GM12892 (cell line): ENCODE results near the gene CRIM1.

ENCODE experiments used
- DNase-seq: peaks from one replicate; pipeline ENCODE4 v3.0.0; 2011; ENCODE audit not compliant: insufficient read length
- FAIRE-seq: peaks from 2 replicates; lab custom pipeline; 2011; peaks lifted over from hg19 to GRCh38; lab: Jason Lieb, UNC
- POLR2A ChIP-seq: IDR thresholded peaks from 2 replicates; pipeline ENCODE4 v1.6.1; 2011; ENCODE audit warnings: low read depth, low read length, control low read depth
- POLR2AphosphoS5 ChIP-seq: IDR thresholded peaks from 2 replicates; pipeline ENCODE4 v1.6.1; 2011; ENCODE audit warnings: low read depth, low read length, control low read depth
- TAF1 ChIP-seq: IDR thresholded peaks from 2 replicates; pipeline ENCODE4 v1.6.1; 2011; ENCODE audit warnings: low read depth, mild to moderate bottlenecking, control low read depth, low read length, borderline replicate concordance

CRIM1 gene

DNA sequence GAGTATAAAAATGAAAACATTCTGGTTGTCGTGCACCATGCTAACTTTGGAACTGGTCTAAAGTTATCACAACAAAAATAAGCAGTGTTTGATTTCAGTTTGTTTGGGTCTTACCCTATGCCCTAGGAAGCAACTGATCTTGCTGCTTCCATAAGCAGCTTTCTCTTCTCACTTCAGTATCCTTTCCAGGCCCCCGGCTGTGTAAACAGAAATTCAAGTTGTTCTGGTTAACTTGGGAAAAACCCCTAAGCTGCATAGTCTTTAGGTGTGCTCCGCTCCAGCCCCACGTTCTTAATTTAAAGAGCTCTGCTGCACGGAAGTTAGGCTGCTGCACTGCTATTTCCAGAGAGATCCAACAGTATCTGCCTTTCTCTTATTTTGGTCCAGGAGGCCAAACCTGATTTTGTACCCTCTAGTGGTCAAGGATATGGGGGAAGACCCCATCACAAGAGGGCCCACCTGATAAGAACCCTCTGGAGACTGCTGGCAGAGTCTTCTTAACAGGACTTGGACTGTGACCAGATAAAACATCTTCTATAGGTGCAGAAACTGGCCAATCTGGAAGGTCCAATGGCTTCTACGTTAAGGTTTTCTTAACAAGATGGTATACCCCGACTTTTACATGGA lies 173.3 kb downstream of the CRIM1 start:
- DNase-seq (no peak), FAIRE-seq (peak; percentile 54)
- TF ChIP-seq POLR2A (no peak), POLR2AphosphoS5 (no peak), TAF1 (no peak)

DNA sequence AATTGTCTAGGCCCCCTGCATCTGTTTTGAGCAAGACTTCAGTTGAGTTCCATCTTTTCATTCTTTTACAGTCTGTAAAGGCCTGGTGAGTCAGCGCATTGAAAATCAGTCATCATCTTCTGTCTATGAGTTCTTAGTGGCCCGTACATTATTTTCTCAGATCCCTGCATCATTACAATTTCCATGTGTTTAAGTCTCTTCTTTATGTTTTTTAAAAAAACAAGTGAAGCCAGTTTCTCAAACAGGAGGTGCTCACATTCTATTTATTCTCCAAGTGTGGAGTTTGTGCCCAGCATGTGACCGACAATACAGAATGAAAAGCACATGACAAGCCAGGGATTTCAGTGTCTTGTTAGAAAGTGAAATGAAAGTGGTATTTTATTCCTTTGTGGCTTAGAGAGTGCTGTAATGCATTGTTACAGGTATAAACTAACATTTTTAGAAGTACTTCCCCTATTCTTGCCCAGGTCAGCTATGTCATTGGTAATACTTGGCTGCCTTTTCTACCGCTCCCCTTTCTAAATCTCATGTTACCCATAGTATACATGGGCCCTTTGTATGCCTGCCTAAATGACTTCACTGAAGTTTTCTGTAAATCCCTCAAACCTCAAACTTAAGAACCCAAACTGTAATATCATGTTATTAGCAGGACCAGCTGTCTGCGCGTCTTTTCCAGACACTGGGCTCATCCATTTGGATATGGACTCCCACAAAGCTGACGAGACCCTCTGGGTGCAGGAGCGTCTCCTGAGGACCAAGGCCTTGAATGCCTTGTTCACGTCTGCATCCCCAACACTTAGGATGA lies 174.8 kb downstream of the CRIM1 start:
- TF ChIP-seq TAF1 = no peak
- DNase-seq (no peak), FAIRE-seq (peak; percentile 79)

DNA sequence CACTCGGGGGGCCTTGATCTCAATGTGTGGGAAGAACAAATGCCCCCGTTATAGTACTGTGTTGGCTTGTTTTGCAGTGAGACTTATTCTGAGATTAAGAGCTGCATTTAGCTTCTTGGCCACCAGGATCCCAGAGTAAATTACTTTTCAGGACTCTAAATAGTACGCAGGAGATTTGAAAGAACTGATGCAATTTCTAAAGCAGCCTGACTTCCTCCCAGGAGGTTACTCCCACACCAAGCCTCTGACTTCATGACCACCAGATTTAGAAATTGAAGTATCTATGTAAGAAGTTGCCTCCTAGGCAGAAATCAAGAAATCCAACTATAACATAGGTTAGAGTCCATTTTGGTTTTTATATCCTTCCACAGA lies 175.4 kb downstream of the CRIM1 start:
- no peak for DNase-seq
- TF ChIP-seq TAF1 = no peak
- no peak for TF ChIP-seq POLR2A
- TF ChIP-seq POLR2AphosphoS5 = no peak
- no peak for FAIRE-seq

DNA sequence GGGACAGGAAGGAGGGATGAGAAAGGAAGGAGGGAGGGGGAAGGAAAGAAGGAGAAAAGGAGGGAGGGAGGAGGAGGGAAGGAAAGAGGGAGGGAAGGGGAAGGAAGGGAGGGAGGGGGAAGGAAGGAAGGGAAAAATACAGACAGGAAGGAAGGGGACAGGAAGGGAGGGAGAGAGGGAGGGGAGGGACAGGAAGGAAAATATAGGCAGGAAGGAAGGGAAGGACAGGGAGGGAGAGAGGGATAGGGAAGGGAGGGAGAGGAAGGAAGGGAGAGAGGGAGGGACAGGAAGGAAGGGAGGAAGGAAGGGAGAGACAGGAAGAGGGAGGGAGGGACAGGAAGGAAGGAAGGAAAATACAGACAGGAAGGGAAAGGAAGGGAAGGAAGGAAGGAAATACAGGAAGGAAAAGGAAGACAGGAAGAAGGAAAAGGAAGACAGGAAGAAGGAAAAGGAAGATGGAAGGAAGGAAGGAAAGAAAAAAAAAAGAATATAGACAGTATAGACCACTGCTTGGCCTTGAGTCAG lies 178.8 kb downstream of the CRIM1 start:
- no peak for DNase-seq
- no peak for TF ChIP-seq POLR2A
- no peak for TF ChIP-seq POLR2AphosphoS5
- TF ChIP-seq TAF1 = no peak
- FAIRE-seq = no peak

DNA sequence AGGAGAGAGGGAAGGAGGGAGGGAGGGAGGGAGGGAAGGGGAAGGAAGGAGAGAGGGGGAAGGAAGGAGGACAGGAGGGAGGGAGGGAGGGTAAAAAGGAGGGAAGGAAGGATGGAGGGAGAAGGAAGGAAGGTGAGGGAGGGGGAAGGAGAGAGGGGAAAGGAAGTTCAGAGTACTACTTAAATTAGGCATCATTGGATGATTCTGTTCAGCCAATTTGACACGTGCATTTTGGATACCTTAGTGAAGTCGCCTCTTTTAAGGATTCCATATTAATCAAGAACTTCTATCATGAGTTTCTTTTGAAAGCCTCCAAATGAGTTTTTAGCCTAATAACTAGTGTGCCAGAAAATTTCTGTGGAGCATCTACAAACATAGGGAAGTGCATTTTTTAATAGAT lies 179.5 kb downstream of the CRIM1 start:
- TF ChIP-seq TAF1 = no peak
- TF ChIP-seq POLR2AphosphoS5 = no peak
- no peak for TF ChIP-seq POLR2A
- DNase-seq (no peak), FAIRE-seq (no peak)

DNA sequence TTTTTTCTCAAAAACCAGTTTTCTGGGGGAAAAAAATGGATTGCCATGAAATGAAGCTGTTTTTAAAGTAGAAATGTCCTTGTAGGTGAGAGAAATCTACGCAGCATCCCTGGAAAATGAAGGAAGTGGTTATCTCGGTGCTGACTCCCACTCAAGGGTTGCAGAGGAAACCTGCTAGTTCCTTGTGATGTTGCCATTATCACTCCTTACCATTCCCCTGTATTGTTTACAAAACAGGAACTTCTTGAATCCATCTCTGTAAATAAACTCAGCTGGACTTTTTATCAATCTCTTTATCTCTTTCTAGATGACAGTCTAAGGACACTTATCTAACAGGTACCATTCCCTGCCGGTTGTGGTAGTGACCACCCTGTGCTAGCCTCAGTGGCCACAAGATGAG lies 181.2 kb downstream of the CRIM1 start:
- TF ChIP-seq TAF1 (no peak), POLR2A (no peak)
- no peak for FAIRE-seq
- DNase-seq = no peak

DNA sequence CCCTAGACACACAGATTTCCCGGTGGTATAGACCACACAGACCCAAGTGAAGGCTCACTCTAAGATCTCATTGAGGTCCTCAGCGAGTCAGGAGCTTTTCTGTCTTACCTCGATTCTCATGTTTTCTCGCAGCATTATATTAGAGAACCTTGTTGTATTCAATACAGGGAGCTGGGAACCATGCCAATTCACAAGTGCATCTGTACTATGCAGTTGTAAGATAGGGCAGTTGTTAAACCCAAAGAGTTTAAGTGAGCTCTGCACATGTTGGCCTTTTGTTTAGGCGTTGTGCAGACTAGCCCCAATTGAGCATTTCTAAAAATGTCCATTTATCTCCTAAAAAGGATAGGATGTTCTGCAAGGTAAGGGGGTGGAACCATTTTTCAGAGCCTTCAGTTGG lies 182.8 kb downstream of the CRIM1 start:
- FAIRE-seq = no peak
- TF ChIP-seq TAF1 (no peak), POLR2AphosphoS5 (no peak), POLR2A (no peak)
- DNase-seq = no peak

DNA sequence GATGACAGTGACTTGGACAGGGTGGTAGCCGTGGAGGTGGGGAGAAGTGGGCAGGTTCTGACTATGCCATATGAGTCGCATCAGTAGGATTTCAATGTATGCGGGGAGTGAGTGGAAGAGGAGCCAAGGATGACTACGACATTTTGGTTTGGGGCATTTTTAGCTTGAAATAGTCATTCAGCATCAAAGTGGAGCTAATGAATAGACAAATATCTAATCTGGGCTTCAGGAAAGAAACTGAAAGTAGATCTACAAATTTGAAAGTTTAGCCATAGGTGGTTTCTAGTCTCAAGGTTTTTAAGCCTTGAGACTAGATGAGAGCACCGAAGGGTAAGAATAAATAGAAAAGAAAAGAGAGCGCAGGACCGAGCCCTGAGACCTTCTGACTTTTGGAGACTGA lies 184.1 kb downstream of the CRIM1 start:
- no peak for FAIRE-seq
- DNase-seq = no peak
- TF ChIP-seq POLR2AphosphoS5 (no peak), TAF1 (no peak), POLR2A (no peak)

DNA sequence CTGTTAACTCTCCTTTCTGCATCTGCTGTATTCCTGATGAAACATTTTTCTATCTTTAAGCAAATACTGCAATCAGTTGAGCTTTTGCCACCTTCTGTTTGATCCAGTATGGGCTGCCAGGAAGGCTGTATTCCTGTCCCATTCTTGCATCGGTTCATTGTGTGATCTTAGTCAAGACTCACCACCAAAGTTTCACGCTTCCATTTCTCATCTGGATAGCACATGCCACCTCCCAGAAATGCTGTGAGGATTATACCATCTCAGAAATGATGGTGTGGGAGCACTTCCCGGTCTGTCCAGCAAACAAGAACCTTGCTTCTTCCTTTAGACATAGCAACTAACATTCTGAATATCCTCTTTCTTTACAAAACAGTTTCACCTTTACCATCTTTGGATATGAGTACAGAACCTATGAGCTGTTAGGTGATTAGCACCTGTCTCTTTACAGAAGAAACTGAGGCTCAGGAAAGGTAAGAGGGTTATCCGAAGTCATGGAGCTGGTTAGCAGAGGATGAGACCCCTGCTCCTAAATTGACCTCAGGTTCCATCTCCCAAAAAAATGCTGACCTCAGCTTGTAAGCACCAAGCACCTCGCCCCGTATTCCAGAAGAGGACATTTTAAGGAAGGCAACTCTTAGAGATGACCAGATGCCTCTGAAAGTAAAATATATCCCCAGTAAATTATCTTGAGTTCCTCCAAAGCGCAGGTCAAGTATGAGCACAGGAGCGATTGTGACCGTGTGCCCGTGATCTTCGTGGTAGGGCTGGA lies 185.6 kb downstream of the CRIM1 start:
- DNase-seq (no peak), FAIRE-seq (no peak)
- TF ChIP-seq POLR2A (no peak), POLR2AphosphoS5 (no peak), TAF1 (no peak)

DNA sequence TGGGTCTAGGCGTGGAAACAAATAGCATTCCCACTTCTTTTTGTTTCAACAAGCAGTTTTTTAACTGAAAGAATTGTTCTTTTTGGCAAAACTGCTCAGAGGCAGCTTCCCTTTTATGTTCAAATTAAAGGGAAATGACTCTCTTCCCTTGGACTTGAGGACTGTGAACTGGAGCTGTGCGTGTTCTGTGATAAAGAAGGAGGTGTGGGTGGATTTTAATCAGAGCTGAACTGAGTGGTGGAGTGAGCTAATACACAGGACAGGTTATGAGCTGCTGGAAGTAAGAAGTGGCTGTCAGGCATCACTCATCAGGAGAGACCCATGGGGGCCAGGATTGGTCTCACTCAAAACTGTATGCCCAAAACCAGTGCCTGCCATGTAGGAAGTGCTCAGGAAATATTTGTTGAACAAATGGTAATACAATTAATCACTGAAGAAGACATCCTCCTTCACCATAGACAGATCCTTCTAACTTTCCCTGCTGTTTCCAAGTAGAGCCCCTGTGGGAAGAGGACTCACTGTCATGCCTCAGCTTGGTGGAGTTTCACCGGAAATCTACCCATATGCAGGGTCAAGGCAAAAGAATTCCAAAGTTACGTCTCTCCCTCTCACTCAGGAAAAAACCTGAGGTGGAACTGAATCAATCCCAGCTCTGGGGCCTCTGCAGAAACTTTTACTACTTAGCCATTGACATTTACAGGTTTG lies 186.5 kb downstream of the CRIM1 start:
- TF ChIP-seq POLR2AphosphoS5 (no peak), TAF1 (no peak), POLR2A (no peak)
- FAIRE-seq (no peak), DNase-seq (no peak)
